ENCODE results near the gene TMEM170A.

TMEM170A gene

GRCh38 chr16:75394941-75395340 is 69.5 kb downstream of the TMEM170A start:
- no peak for DNase-seq
